Measurements from ENCODE around the gene PROCA1.

PROCA1 gene

GRCh38 chr17:28716740-28717577 is 5.3 kb upstream of the PROCA1 start:
- Histone ChIP-seq H2BK5ac (ENCODE audit: low read depth, low read length, poor library complexity) (peak overlapping the region; percentile 92), H3K79me1 (ENCODE audit: low read length) (peaks cover 31% of the 10 kb centered on the region), H3K18ac (ENCODE audit: low read length) (peak overlapping the region; percentile 95), H3K36me3 (ENCODE audit: control insufficient read depth in 1 of 2, insufficient read depth in 2 of 2, low read length in 2 of 2) (peaks cover 34 to 40% of the 10 kb centered on the region in 2 experiments), H2BK120ac (ENCODE audit: insufficient read depth, low read length, poor library complexity) (peak overlapping the region; percentile 83), H3K79me2 (ENCODE audit: control insufficient read depth, insufficient read depth, low read length, poor library complexity) (peaks cover 26% of the 10 kb centered on the region), H3K9ac (ENCODE audit: low read length) (peak overlapping the region; percentile 93), H3K23ac (ENCODE audit: low read length) (no peak overlapping the region), H2AFZ (ENCODE audit: insufficient read depth, low read length, poor library complexity) (peak overlapping the region; percentile 59), H3K4me1 (ENCODE audit: control insufficient read depth in 1 of 2, insufficient read depth in 2 of 2, low read length in 2 of 2) (peaks cover 15 to 25% of the 10 kb centered on the region in 2 experiments), H3K27me3 (ENCODE audit: insufficient read depth, low read length) (no peaks in the 10 kb centered on the region), H3K4me2 (ENCODE audit: low read length) (peak overlapping the region; percentile 76), H4K8ac (ENCODE audit: low read depth, low read length) (peak overlapping the region; percentile 87), H3K4me3 (ENCODE audit: low read depth, low read length) (peak overlapping the region; percentile 87), H3K14ac (ENCODE audit: low read length) (peak overlapping the region; percentile 91), H3K9me3 (ENCODE audit: insufficient read depth, low read depth, low read length) (peaks cover 5% of the 10 kb centered on the region), H3K27ac (ENCODE audit: low read depth, low read length) (peak overlapping the region; percentile 95), H2AK5ac (ENCODE audit: low read length) (peak overlapping the region; percentile 60), H2BK12ac (ENCODE audit: low read length) (peak overlapping the region; percentile 31), H4K91ac (ENCODE audit: low read depth, low read length) (peak overlapping the region; percentile 93), H3K4ac (ENCODE audit: low read depth, low read length) (peak overlapping the region; percentile 56), H4K12ac (ENCODE audit: low read depth, low read length) (peak overlapping the region; percentile 89)
- peak; percentile 27 to 56 for DNase-seq
- no CpG with 5 or more reads among the region's 63 CpGs for WGBS (ENCODE audit: extremely low coverage, insufficient coverage, insufficient read length)

GRCh38 chr17:28715217-28715616 is 3.5 kb upstream of the PROCA1 start:
- DNase-seq: no peak
- H3K4me3 ChIP-seq (ENCODE audit: low read depth, low read length): no peak overlapping the region
- WGBS (ENCODE audit: extremely low coverage, insufficient coverage, insufficient read length): no CpG with 5 or more reads among the region's 2 CpGs

DNA sequence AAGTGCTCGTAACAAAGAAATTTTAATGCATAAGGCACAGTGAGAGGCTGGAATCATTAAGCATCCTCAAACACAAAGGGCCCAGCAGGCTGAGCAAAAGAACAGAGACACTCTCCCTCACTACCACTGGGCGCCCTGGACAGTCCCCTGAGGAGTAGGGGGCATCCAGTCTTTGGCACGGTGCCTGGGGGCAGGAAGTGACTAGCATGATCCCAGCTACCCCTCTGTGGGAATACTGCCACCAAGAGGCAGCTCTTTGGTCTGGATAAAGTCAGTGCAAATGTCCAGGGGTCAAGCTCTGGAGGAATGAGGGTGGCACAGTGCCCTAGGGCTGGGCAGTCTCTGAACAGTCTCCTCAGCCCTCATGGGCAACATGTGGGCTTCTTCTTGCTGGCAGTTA is 2.6 kb upstream of the PROCA1 start:
- peaks cover 24% of the 10 kb centered on the region for H3K79me2 ChIP-seq (ENCODE audit: control insufficient read depth, insufficient read depth, low read length, poor library complexity)
- peaks cover 38% of the 10 kb centered on the region for H3K79me1 ChIP-seq (ENCODE audit: low read length)
- H3K27me3 ChIP-seq (ENCODE audit: insufficient read depth, low read length): no peaks in the 10 kb centered on the region
- H3K4me3 ChIP-seq (ENCODE audit: low read depth, low read length): peak overlapping the region; percentile 20
- H3K36me3 ChIP-seq (ENCODE audit: control insufficient read depth in 1 of 2, insufficient read depth in 2 of 2, low read length in 2 of 2): peaks cover 26 to 31% of the 10 kb centered on the region in 2 experiments
- no peak overlapping the region for H3K4me2 ChIP-seq (ENCODE audit: low read length)
- no peak overlapping the region for H3K9ac ChIP-seq (ENCODE audit: low read length)
- no peak overlapping the region for H4K8ac ChIP-seq (ENCODE audit: low read depth, low read length)
- no peak overlapping the region for H2AFZ ChIP-seq (ENCODE audit: insufficient read depth, low read length, poor library complexity)
- H3K9me3 ChIP-seq (ENCODE audit: insufficient read depth, low read depth, low read length): peaks cover 5% of the 10 kb centered on the region
- H2BK5ac ChIP-seq (ENCODE audit: low read depth, low read length, poor library complexity): no peak overlapping the region
- no peak overlapping the region for H3K4ac ChIP-seq (ENCODE audit: low read depth, low read length)
- H3K18ac ChIP-seq (ENCODE audit: low read length): no peak overlapping the region
- no peak overlapping the region for H4K91ac ChIP-seq (ENCODE audit: low read depth, low read length)
- no peak overlapping the region for H4K12ac ChIP-seq (ENCODE audit: low read depth, low read length)
- H3K4me1 ChIP-seq (ENCODE audit: control insufficient read depth in 1 of 2, insufficient read depth in 2 of 2, low read length in 2 of 2): peaks cover 18 to 31% of the 10 kb centered on the region in 2 experiments
- H2BK120ac ChIP-seq (ENCODE audit: insufficient read depth, low read length, poor library complexity): no peak overlapping the region
- no peak overlapping the region for H2BK12ac ChIP-seq (ENCODE audit: low read length)
- no peak overlapping the region for H2AK5ac ChIP-seq (ENCODE audit: low read length)
- no peak for DNase-seq
- H3K23ac ChIP-seq (ENCODE audit: low read length): no peak overlapping the region
- H3K27ac ChIP-seq (ENCODE audit: low read depth, low read length): no peak overlapping the region
- WGBS (ENCODE audit: extremely low coverage, insufficient coverage, insufficient read length): no CpG with 5 or more reads among the region's 3 CpGs
- no peak overlapping the region for H3K14ac ChIP-seq (ENCODE audit: low read length)

More at GRCh38 chr17:28715217-28715616, 3.5 kb upstream of the PROCA1 start:
- Histone ChIP-seq H3K27me3 (ENCODE audit: insufficient read depth, low read length) (no peaks in the 10 kb centered on the region), H3K9me3 (ENCODE audit: insufficient read depth, low read depth, low read length) (peaks cover 5% of the 10 kb centered on the region), H2BK120ac (ENCODE audit: insufficient read depth, low read length, poor library complexity) (no peak overlapping the region), H4K91ac (ENCODE audit: low read depth, low read length) (no peak overlapping the region), H3K9ac (ENCODE audit: low read length) (no peak overlapping the region), H3K79me1 (ENCODE audit: low read length) (peaks cover 43% of the 10 kb centered on the region), H3K14ac (ENCODE audit: low read length) (no peak overlapping the region), H4K12ac (ENCODE audit: low read depth, low read length) (no peak overlapping the region), H3K4ac (ENCODE audit: low read depth, low read length) (no peak overlapping the region), H3K23ac (ENCODE audit: low read length) (no peak overlapping the region), H2BK5ac (ENCODE audit: low read depth, low read length, poor library complexity) (no peak overlapping the region), H2AFZ (ENCODE audit: insufficient read depth, low read length, poor library complexity) (no peak overlapping the region), H3K4me2 (ENCODE audit: low read length) (peak overlapping the region; percentile 47), H3K27ac (ENCODE audit: low read depth, low read length) (no peak overlapping the region), H3K18ac (ENCODE audit: low read length) (no peak overlapping the region), H4K8ac (ENCODE audit: low read depth, low read length) (no peak overlapping the region), H3K79me2 (ENCODE audit: control insufficient read depth, insufficient read depth, low read length, poor library complexity) (peaks cover 28% of the 10 kb centered on the region), H3K4me1 (ENCODE audit: control insufficient read depth in 1 of 2, insufficient read depth in 2 of 2, low read length in 2 of 2) (peaks cover 14 to 29% of the 10 kb centered on the region in 2 experiments), H3K36me3 (ENCODE audit: control insufficient read depth in 1 of 2, insufficient read depth in 2 of 2, low read length in 2 of 2) (peaks cover 26 to 31% of the 10 kb centered on the region in 2 experiments), H2AK5ac (ENCODE audit: low read length) (no peak overlapping the region), H2BK12ac (ENCODE audit: low read length) (no peak overlapping the region)

GRCh38 chr17:28712705-28713415 is 1.2 kb upstream of the PROCA1 start:
- peaks cover 26% of the 10 kb centered on the region for H3K79me1 ChIP-seq (ENCODE audit: low read length)
- no peak overlapping the region for H2BK5ac ChIP-seq (ENCODE audit: low read depth, low read length, poor library complexity)
- H3K14ac ChIP-seq (ENCODE audit: low read length): peak overlapping the region; percentile 94
- peak overlapping the region; percentile 10 for H3K9ac ChIP-seq (ENCODE audit: low read length)
- H3K9me3 ChIP-seq (ENCODE audit: insufficient read depth, low read depth, low read length): peaks cover 5% of the 10 kb centered on the region
- peak overlapping the region; percentile 78 for H3K4me2 ChIP-seq (ENCODE audit: low read length)
- no peak overlapping the region for H2AFZ ChIP-seq (ENCODE audit: insufficient read depth, low read length, poor library complexity)
- H4K8ac ChIP-seq (ENCODE audit: low read depth, low read length): no peak overlapping the region
- H3K4ac ChIP-seq (ENCODE audit: low read depth, low read length): no peak overlapping the region
- no peak overlapping the region for H3K4me3 ChIP-seq (ENCODE audit: low read depth, low read length)
- H2BK12ac ChIP-seq (ENCODE audit: low read length): peak overlapping the region; percentile 29
- H3K27ac ChIP-seq (ENCODE audit: low read depth, low read length): peak overlapping the region; percentile 85
- H3K18ac ChIP-seq (ENCODE audit: low read length): no peak overlapping the region
- DNase-seq: no peak
- H2AK5ac ChIP-seq (ENCODE audit: low read length): peak overlapping the region; percentile 76
- H2BK120ac ChIP-seq (ENCODE audit: insufficient read depth, low read length, poor library complexity): no peak overlapping the region
- H3K4me1 ChIP-seq (ENCODE audit: control insufficient read depth in 1 of 2, insufficient read depth in 2 of 2, low read length in 2 of 2): peaks cover 18 to 22% of the 10 kb centered on the region in 2 experiments
- no peak overlapping the region for H3K23ac ChIP-seq (ENCODE audit: low read length)
- peaks cover 20% of the 10 kb centered on the region for H3K79me2 ChIP-seq (ENCODE audit: control insufficient read depth, insufficient read depth, low read length, poor library complexity)
- no peak overlapping the region for H4K12ac ChIP-seq (ENCODE audit: low read depth, low read length)
- no peaks in the 10 kb centered on the region for H3K27me3 ChIP-seq (ENCODE audit: insufficient read depth, low read length)
- peak overlapping the region; percentile 99 for H4K91ac ChIP-seq (ENCODE audit: low read depth, low read length)
- peaks cover 26 to 31% of the 10 kb centered on the region in 2 experiments for H3K36me3 ChIP-seq (ENCODE audit: control insufficient read depth in 1 of 2, insufficient read depth in 2 of 2, low read length in 2 of 2)
- no CpG with 5 or more reads among the region's 7 CpGs for WGBS (ENCODE audit: extremely low coverage, insufficient coverage, insufficient read length)

Data from trophoblast cell (in vitro differentiated cells and primary cell).